Measurements from ENCODE around the gene UBE2E2.

GRCh38 chr3:23161896-23162570 lies 41.1 kb upstream of the UBE2E2 start:
- TF ChIP-seq CTCF (conservative IDR thresholded peaks at IDR 0.05; ENCODE audit: low read length) = no peak
- no peak for TF ChIP-seq EZH2phosphoT487 (IDR thresholded peaks at IDR 0.05; ENCODE audit: borderline replicate concordance)
